HCT116 (cell line): ENCODE data around the gene ARMS2. TPM values are rescaled to one million over a fixed set of nuclear protein-coding genes. Genes with fewer than 3 reads are reported as not detected.

Experiments
- ATAC-seq: fragments of 200-7000 bp; cut with Tn5 transposase; 2 replicates; pipeline ENCODE4 v1.9.1; 2020; ENCODE audit warnings: mild to moderate bottlenecking, moderate library complexity
- BruUV-seq: library from RNA; stranded (reverse); fragments of 400-500 nt; replicated peaks from 2 replicates; lab custom pipeline; 2021; lab: Mats Ljungman, UMichigan
- CTCF ChIA-PET: fragments of 300-600 bp; sonication (Branson Sonifier 250); formaldehyde crosslinking; loops from one replicate; lab custom pipeline; 2021; ENCODE audit warnings: antibody characterized with exemption; lab: Charles Lee
- POLR2A ChIA-PET: fragments of 300-600, 350-600 bp; sonication (Branson Sonifier 250); formaldehyde crosslinking; loops from one replicate; lab custom pipeline; 2021; ENCODE audit warnings: antibody characterized with exemption; lab: Charles Lee
- RAD21 ChIA-PET, 2 experiments: fragments of 300-600 bp; sonication (Branson Sonifier 250); formaldehyde crosslinking; loops; one replicate each; lab custom pipeline; 2023; ENCODE audit warnings: low total read pairs in 2 of 2; ENCODE audit not compliant: uncharacterized antibody in 2 of 2, unreplicated experiment in 2 of 2, low non-redundant PET in 1 of 2; lab: Charles Lee
- DNase-seq: peaks from one replicate; pipeline ENCODE4 v3.0.0-alpha.2; 2010; ENCODE audit warnings: low read depth, low spot score
- H2AFZ ChIP-seq: fragments of 200-600 bp; shearing (Covaris generic), sonication (generic); 2 replicates; pipeline ENCODE4 v1.6.1; 2017; ENCODE audit warnings: low read depth, mixed run types, mixed read lengths, antibody characterized with exemption, low read length; ENCODE audit not compliant: poor library complexity, severe bottlenecking
- H3K27ac ChIP-seq: 2 replicates; pipeline ENCODE4 v1.5.1; 2012; ENCODE audit warnings: low read depth, low read length
- H3K27me3 ChIP-seq: fragments of 200-600 bp; sonication (generic); 2 replicates; pipeline ENCODE4 v1.6.1; 2016; ENCODE audit warnings: mixed run types, low read length, mixed read lengths; ENCODE audit not compliant: insufficient read depth
- H3K36me3 ChIP-seq, 2 experiments: fragments of 200-500 bp in 1 of 2; fragments of 200-600 bp in 1 of 2; sonication (Bioruptor generic) in 1 of 2; sonication (generic) in 1 of 2; 2 replicates each; pipeline versions ENCODE4 v1.5.1 to v1.6.1; 2014 to 2016; ENCODE audit warnings: low read length in 2 of 2, inconsistent platforms in 1 of 2, mixed read lengths in 1 of 2, mixed run types in 1 of 2; ENCODE audit not compliant: insufficient read depth in 2 of 2, control insufficient read depth in 1 of 2
- H3K4me1 ChIP-seq, 2 experiments: fragments of 200-600 bp in 1 of 2; sonication (generic) in 1 of 2; 2 replicates each; pipeline versions ENCODE4 v1.5.1 to v1.6.1; 2012 to 2017; ENCODE audit warnings: low read length in 2 of 2, inconsistent platforms in 1 of 2, mild to moderate bottlenecking in 1 of 2, mixed read lengths in 1 of 2, mixed run types in 1 of 2, moderate library complexity in 1 of 2; ENCODE audit not compliant: insufficient read depth in 2 of 2, control insufficient read depth in 1 of 2
- H3K4me2 ChIP-seq: fragments of 200-600 bp; sonication (generic); 2 replicates; pipeline ENCODE4 v1.6.1; 2017; ENCODE audit warnings: mixed run types, low read length, mixed read lengths
- H3K4me3 ChIP-seq, 2 experiments: fragments of 200-600 bp in 1 of 2; sonication (generic) in 1 of 2; replicated peaks in 1 of 2; 2 replicates each; pipeline ENCODE4 v1.5.1; 2011 to 2016; ENCODE audit warnings: low read length in 2 of 2, control low read depth in 1 of 2, low read depth in 1 of 2, mild to moderate bottlenecking in 1 of 2, mixed read lengths in 1 of 2, mixed run types in 1 of 2
- H3K79me2 ChIP-seq: fragments of 200-600 bp; sonication (generic); 2 replicates; pipeline ENCODE4 v1.6.1; 2017; ENCODE audit warnings: mild to moderate bottlenecking, mixed run types, low read length, moderate library complexity, mixed read lengths; ENCODE audit not compliant: insufficient read depth
- H3K9ac ChIP-seq: fragments of 200-600 bp; sonication (generic); 2 replicates; pipeline ENCODE4 v1.6.1; 2016; ENCODE audit warnings: low read length, mixed read lengths
- H3K9me2 ChIP-seq: fragments of 200-600 bp; sonication (generic), shearing (Covaris generic); 2 replicates; pipeline ENCODE4 v1.6.1; 2017; ENCODE audit warnings: mixed run types, mild to moderate bottlenecking, moderate library complexity; ENCODE audit not compliant: insufficient read depth
- H3K9me3 ChIP-seq, 2 experiments: fragments of 200-500 bp in 1 of 2; fragments of 200-600 bp in 1 of 2; sonication (Bioruptor generic) in 1 of 2; sonication (generic) in 1 of 2; 2 replicates each; pipeline ENCODE4 v1.6.1; 2014 to 2017; ENCODE audit warnings: low read length in 2 of 2, mixed read lengths in 2 of 2, inconsistent platforms in 1 of 2, low read depth in 1 of 2, mild to moderate bottlenecking in 1 of 2, mixed run types in 1 of 2, moderate library complexity in 1 of 2; ENCODE audit not compliant: control insufficient read depth in 1 of 2, insufficient read depth in 1 of 2
- H4K20me1 ChIP-seq: fragments of 200-600 bp; sonication (generic), shearing (Covaris generic); 2 replicates; pipeline ENCODE4 v1.6.1; 2017; ENCODE audit warnings: mixed run types, mild to moderate bottlenecking, moderate library complexity; ENCODE audit not compliant: insufficient read depth
- ATF3 ChIP-seq: IDR thresholded peaks from 2 replicates; pipeline ENCODE4 v1.6.1; 2012
- CEBPB ChIP-seq: IDR thresholded peaks from 2 replicates; pipeline ENCODE4 v1.6.1; 2012; ENCODE audit warnings: low read depth
- EGR1 ChIP-seq: IDR thresholded peaks from 2 replicates; pipeline ENCODE4 v1.6.1; 2012; ENCODE audit warnings: low read depth
- ELF1 ChIP-seq: IDR thresholded peaks from 2 replicates; pipeline ENCODE4 v1.6.1; 2012; ENCODE audit warnings: low read depth, borderline replicate concordance
- EZH2 ChIP-seq: fragments of 200-600 bp; sonication (generic); IDR thresholded peaks from 2 replicates; pipeline ENCODE4 v1.6.1; 2017; ENCODE audit warnings: antibody characterized with exemption, mixed run types
- POLR2A ChIP-seq: IDR thresholded peaks from 2 replicates; pipeline ENCODE4 v1.7.0; 2011; ENCODE audit warnings: borderline replicate concordance; ENCODE audit not compliant: insufficient read depth, insufficient read length; ENCODE audit errors: extremely low read depth
- RAD21 ChIP-seq: IDR thresholded peaks from 2 replicates; pipeline ENCODE4 v1.6.1; 2012; ENCODE audit warnings: low read depth, mild to moderate bottlenecking
- REST ChIP-seq: IDR thresholded peaks from 2 replicates; pipeline ENCODE4 v1.6.1; 2012; ENCODE audit warnings: low read depth
- SIN3A ChIP-seq: IDR thresholded peaks from 2 replicates; pipeline ENCODE4 v1.6.1; 2012; ENCODE audit warnings: low read depth
- SRF ChIP-seq: IDR thresholded peaks from 2 replicates; pipeline ENCODE4 v1.6.1; 2012; ENCODE audit warnings: low read depth
- TCF7L2 ChIP-seq: IDR thresholded peaks from 2 replicates; pipeline ENCODE4 v1.7.0; 2011; ENCODE audit warnings: borderline replicate concordance, inconsistent platforms; ENCODE audit not compliant: insufficient read depth, insufficient read length; ENCODE audit errors: extremely low read depth
- ZBTB33 ChIP-seq: IDR thresholded peaks from 2 replicates; pipeline ENCODE4 v1.6.1; 2011; ENCODE audit warnings: mild to moderate bottlenecking, low read length, moderate library complexity; ENCODE audit not compliant: insufficient replicate concordance; ENCODE audit errors: extremely low read depth
- ZNF274 ChIP-seq: fragments of 200-500 bp; sonication (Bioruptor generic); IDR thresholded peaks from 2 replicates; pipeline ENCODE4 v1.6.1; 2014; ENCODE audit warnings: mild to moderate bottlenecking, low read depth, low read length, inconsistent platforms
- intact Hi-C: fragments of 100-400 bp; cut with micrococcal nuclease; formaldehyde crosslinking; loops from 2 replicates; pipeline ENCODE4 v1.10.0; 2022
- total RNA-seq: library from RNA; stranded (reverse); gene quantifications from one replicate; pipeline ENCODE4 v1.2.1, GENCODE V29; 2021; ENCODE audit not compliant: unreplicated experiment

Gene ARMS2
- total RNA-seq, 1 experiment from 2014 or later: not detected

GRCh38 chr10:122463466-122464249 lies 9.2 kb downstream of the ARMS2 start:
- ChIA-PET RAD21 (no interaction called here), POLR2A (no interaction called here), CTCF (no interaction called here)
- H2AFZ ChIP-seq: no peak overlapping the region
- no TSS peak for BruUV-seq
- ATAC-seq: no peak
- no peak overlapping the region for H3K4me2 ChIP-seq
- H3K79me2 ChIP-seq: no peaks in the 10 kb centered on the region
- DNase-seq: no peak
- peaks cover 0 to 3% of the 10 kb centered on the region in 2 experiments; a peak in 2 of 4 replicates for H3K4me1 ChIP-seq
- no peaks in the 10 kb centered on the region for H3K9me2 ChIP-seq
- H3K36me3 ChIP-seq: no peaks in the 10 kb centered on the region
- H3K9me3 ChIP-seq: no peaks in the 10 kb centered on the region
- intact Hi-C loops: no loop called here
- H3K27ac ChIP-seq: no peak overlapping the region
- H3K27me3 ChIP-seq: peaks cover 32% of the 10 kb centered on the region; the same call in 1 of the 2 replicates
- no peaks in the 10 kb centered on the region for H4K20me1 ChIP-seq
- no peak overlapping the region for H3K4me3 ChIP-seq
- TF ChIP-seq REST (no peak), ZNF274 (no peak), ELF1 (no peak), CEBPB (no peak), SRF (no peak), POLR2A (no peak), ZBTB33 (no peak), EGR1 (no peak), EZH2 (no peak), SIN3A (no peak), RAD21 (no peak), TCF7L2 (no peak), ATF3 (no peak)
- no peak overlapping the region for H3K9ac ChIP-seq
